ENCODE measurements around the gene TLX2. TPM values are rescaled to one million over a fixed set of nuclear protein-coding genes. Genes with fewer than 3 reads are reported as not detected.

TLX2 gene
- total RNA-seq, 4 donors from 2014 or later = not detected

- intact Hi-C loops (cut with DNase I) = no loop called here
- no peak for TF ChIP-seq CTCF (IDR thresholded peaks at IDR 0.05)
- no peak for TF ChIP-seq POLR2A (IDR thresholded peaks at IDR 0.05)
- 83% methylated on average over 3 of the region's 3 CpGs for WGBS, 2 donors
- H3K27ac ChIP-seq = no peak overlapping the region
- DNase-seq = no peak
- H3K36me3 ChIP-seq = peaks cover 7 to 22% (median 11%) of the 10 kb centered on the region in 3 donors
- H3K4me1 ChIP-seq = peaks cover 0 to 22% (median 0%) of the 10 kb centered on the region in 3 donors
- H3K4me3 ChIP-seq = no peak overlapping the region
- peaks cover 0 to 37% (median 0%) of the 10 kb centered on the region in 4 donors for H3K27me3 ChIP-seq
- no peaks in the 10 kb centered on the region for H3K9me3 ChIP-seq
Measured at GRCh38 chr2:74522516-74522915, 8.3 kb downstream of the TLX2 start.

- Histone ChIP-seq H3K36me3 (peaks cover 7 to 29% (median 11%) of the 10 kb centered on the region in 3 donors), H3K27me3 (peaks cover 0 to 22% (median 0%) of the 10 kb centered on the region in 4 donors), H3K4me3 (no peak overlapping the region), H3K9me3 (no peaks in the 10 kb centered on the region), H3K4me1 (peaks cover 10 to 36% (median 13%) of the 10 kb centered on the region in 3 donors), H3K27ac (no peak overlapping the region)
- TF ChIP-seq POLR2A (IDR thresholded peaks at IDR 0.05) (no peak), CTCF (IDR thresholded peaks at IDR 0.05) (no peak)
- no peak for DNase-seq
- intact Hi-C loops (cut with DNase I) = no loop called here
- 70 to 94% methylated on average over 4 to 9 of the region's 9 CpGs for WGBS, 2 donors
Measured at GRCh38 chr2:74524005-74524404, 9.8 kb downstream of the TLX2 start.

DNA sequence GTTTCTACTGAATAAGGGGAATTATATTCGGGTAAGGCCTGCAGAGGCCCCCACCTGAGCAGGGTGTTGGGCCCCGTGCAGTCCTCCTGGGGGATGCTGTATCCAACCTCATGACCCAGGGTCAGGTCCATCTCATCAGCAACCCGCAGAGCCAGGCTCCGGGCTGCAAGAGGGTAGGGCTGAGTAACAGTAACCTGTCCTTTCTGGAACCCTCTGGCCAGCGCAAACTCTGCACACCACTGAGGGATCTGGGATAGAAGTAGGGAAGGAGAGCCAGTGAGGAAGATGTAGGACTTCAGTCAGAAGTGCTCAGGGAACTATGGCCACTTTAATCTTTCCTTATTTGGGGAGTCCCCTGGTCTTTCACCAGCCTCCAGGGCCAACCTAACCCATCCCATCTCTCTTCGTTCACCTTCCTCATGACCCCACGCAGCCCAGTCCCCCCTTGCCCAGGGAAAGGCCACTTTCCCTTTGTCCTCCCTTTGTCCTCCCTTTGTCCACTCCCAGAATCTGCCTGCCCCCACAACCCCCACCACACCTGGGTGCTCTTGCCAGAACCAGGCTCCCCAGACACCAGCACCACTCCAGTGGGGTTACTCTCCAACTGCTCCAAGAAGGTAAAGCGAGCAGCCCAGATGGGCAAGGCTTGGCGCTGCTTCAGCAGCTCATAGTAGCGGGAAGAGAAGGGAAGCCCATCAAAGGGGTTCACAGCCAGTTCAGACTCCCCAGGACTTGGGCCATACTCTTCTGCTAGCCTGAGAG lies 10.9 kb downstream of the TLX2 start:
- WGBS, 2 donors = 85 to 89% methylated on average over 8 of the region's 10 CpGs
- H3K4me3 ChIP-seq = peak overlapping the region in 1 of 4 donors; percentile 28
- no peak for DNase-seq
- TF ChIP-seq POLR2A (IDR thresholded peaks at IDR 0.05) (no peak), CTCF (IDR thresholded peaks at IDR 0.05) (no peak)
- intact Hi-C loops (cut with DNase I) = loop anchor here (5.0 kb wide), 1 partner anchor 43 kb away; the partner anchor contains the start of genes CCDC142 and TTC31
- H3K27me3 ChIP-seq = peaks cover 0 to 11% (median 0%) of the 10 kb centered on the region in 4 donors
- peak overlapping the region; percentile 16 to 83 (median 67) for H3K27ac ChIP-seq
- peaks cover 10 to 38% (median 14%) of the 10 kb centered on the region in 3 donors for H3K4me1 ChIP-seq
- no peaks in the 10 kb centered on the region for H3K9me3 ChIP-seq
- peaks cover 7 to 29% (median 11%) of the 10 kb centered on the region in 3 donors for H3K36me3 ChIP-seq

DNA sequence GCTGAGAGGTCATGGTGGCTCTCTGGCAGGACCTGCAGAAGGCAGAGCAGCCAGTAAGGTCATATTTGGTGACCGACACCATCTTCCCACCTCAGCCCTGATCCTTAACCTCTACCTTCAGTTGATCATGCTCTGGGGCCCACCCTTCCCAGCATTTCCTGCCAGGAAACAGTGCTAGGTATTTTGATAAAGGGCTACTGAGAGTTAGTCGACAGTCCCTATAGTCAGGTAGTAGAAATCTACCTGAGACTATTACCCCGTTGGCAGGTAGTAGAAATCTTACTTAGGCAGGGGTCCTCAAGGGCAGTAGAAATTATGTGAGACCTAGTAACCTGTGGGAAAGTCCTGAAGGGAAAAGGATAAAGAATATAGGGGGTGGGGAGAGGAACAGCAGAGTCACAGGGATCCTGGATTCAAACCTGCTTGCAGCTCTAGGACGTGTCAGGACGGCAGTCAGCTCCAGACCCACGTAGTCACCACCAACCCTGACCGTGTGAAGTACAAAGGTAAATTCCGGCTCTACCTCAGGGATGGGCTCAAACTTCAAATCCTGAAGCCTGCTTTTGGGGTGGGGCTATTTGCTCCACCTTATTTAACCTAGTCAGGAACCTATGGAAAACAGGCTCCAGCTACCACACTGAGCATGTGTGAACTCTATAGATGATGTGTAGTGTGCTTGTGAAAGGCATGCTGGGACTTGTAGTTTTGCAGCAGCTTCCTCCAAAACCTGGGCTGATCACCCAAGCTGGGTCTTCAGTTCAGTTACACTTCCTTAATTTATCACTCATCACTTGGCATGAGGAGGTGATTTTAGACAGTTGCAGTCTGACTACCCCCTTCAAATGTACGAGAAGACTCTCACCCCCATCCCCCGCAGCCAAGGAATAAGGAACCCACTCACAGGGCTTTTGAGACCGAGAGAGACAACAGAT lies 11.7 kb downstream of the TLX2 start, which contains the start of gene DQX1:
Gene DQX1, minus strand, starts transcription at position 515 of the 932 bp plus-strand sequence. Its CDS starts 502 bp downstream, at position 13.
- H3K4me3 ChIP-seq = peak within 1 kb of the TSS in 1 of 4 donors; percentile 28
- no peaks in the 10 kb centered on the region for H3K9me3 ChIP-seq
- TF ChIP-seq POLR2A (IDR thresholded peaks at IDR 0.05) (no peak), CTCF (IDR thresholded peaks at IDR 0.05) (no peak)
- peaks cover 7 to 29% (median 11%) of the 10 kb centered on the region in 3 donors for H3K36me3 ChIP-seq
- WGBS, 2 donors = 63 to 66% methylated on average over 11 of the region's 11 CpGs
- peak within 1 kb of the TSS; percentile 16 to 83 (median 67) for H3K27ac ChIP-seq
- H3K27me3 ChIP-seq = peaks cover 0 to 4% (median 0%) of the 10 kb centered on the region in 4 donors
- intact Hi-C loops (cut with DNase I) = loop anchor here (5.0 kb wide), 1 partner anchor 44 kb away; the partner anchor contains the start of genes CCDC142 and TTC31
- DNase-seq = no peak
- peaks cover 14 to 47% (median 22%) of the 10 kb centered on the region in 3 donors for H3K4me1 ChIP-seq
